HG03108 (cell line): ENCODE data around the gene SIM2.
"Not testable (repeated sequence)": the region's sequence is repeated elsewhere in the genome, so short reads cannot be mapped to it uniquely, and the experiment has no call there.

ENCODE experiments used
- ATAC-seq: cut with Tn5 transposase; IDR thresholded peaks from one replicate; pipeline ENCODE4 v1.9.1; 2021; ENCODE audit warnings: moderate library complexity; ENCODE audit not compliant: unreplicated experiment

SIM2 gene

GRCh38 chr21:36698981-36699545, at the start of gene SIM2:
SIM2 (plus strand) TSS chr21:36699115; CDS start chr21:36699747, 632 bp downstream.
- no peak for ATAC-seq

GRCh38 chr21:36654324-36654723, 44.6 kb upstream of the SIM2 start:
- ATAC-seq = no peak

- ATAC-seq = no peak
Measured at GRCh38 chr21:36654796-36655325, 44.1 kb upstream of the SIM2 start.

GRCh38 chr21:36656138-36656537, 42.8 kb upstream of the SIM2 start:
- ATAC-seq = no peak

GRCh38 chr21:36657290-36657689, 41.6 kb upstream of the SIM2 start:
- ATAC-seq = not testable (repeated sequence)

GRCh38 chr21:36657999-36658398, 40.9 kb upstream of the SIM2 start:
- ATAC-seq = no peak

- no peak for ATAC-seq
Measured at GRCh38 chr21:36658926-36659325, 40.0 kb upstream of the SIM2 start.

GRCh38 chr21:36661511-36662309, 37.2 kb upstream of the SIM2 start:
- ATAC-seq = no peak

- ATAC-seq = no peak
Measured at GRCh38 chr21:36663033-36663855, 35.7 kb upstream of the SIM2 start.

GRCh38 chr21:36664662-36664990, 34.3 kb upstream of the SIM2 start:
- ATAC-seq = no peak

GRCh38 chr21:36665806-36666205, 33.1 kb upstream of the SIM2 start:
- ATAC-seq = no peak

- no peak for ATAC-seq
Measured at GRCh38 chr21:36668713-36669112, 30.2 kb upstream of the SIM2 start.

- no peak for ATAC-seq
Measured at GRCh38 chr21:36671836-36672235, 27.1 kb upstream of the SIM2 start.

- ATAC-seq = not testable (repeated sequence)
Measured at GRCh38 chr21:36672296-36672695, 26.6 kb upstream of the SIM2 start.

- no peak for ATAC-seq
Measured at GRCh38 chr21:36672737-36673136, 26.2 kb upstream of the SIM2 start.

- ATAC-seq = no peak
Measured at GRCh38 chr21:36676039-36676950, 22.6 kb upstream of the SIM2 start.

GRCh38 chr21:36677443-36677842, 21.5 kb upstream of the SIM2 start:
- no peak for ATAC-seq

- no peak for ATAC-seq
Measured at GRCh38 chr21:36678538-36678937, 20.4 kb upstream of the SIM2 start.

GRCh38 chr21:36681117-36681631, 17.7 kb upstream of the SIM2 start:
- no peak for ATAC-seq

GRCh38 chr21:36684957-36685714, 13.8 kb upstream of the SIM2 start:
- no peak for ATAC-seq
